BJ (cell line): ENCODE measurements around the gene SBK1. TPM values are rescaled to one million over a fixed set of nuclear protein-coding genes. Genes with fewer than 3 reads are reported as not detected.

Source experiments
- CTCF ChIA-PET: fragments of 350-600 bp; formaldehyde crosslinking; extraction: SDS; loops from one replicate; lab custom pipeline; 2021; ENCODE audit warnings: antibody characterized with exemption, inconsistent platforms; lab: Yijun Ruan, JAX
- POLR2A ChIA-PET: fragments of 300-600 bp; sonication (Branson Sonifier 250); formaldehyde crosslinking; extraction: SDS; loops from one replicate; lab custom pipeline; 2021; ENCODE audit warnings: antibody characterized with exemption; lab: Charles Lee
- DNase-seq: peaks from one replicate; pipeline ENCODE4 v3.0.0-alpha.2; 2011; ENCODE audit warnings: low read depth
- H3K27me3 ChIP-seq: 2 replicates; pipeline ENCODE4 v1.6.0; 2011; ENCODE audit warnings: low read length; ENCODE audit not compliant: control insufficient read depth, insufficient read depth
- H3K36me3 ChIP-seq: 2 replicates; pipeline ENCODE4 v1.5.1; 2011; ENCODE audit warnings: low read length; ENCODE audit not compliant: control insufficient read depth, insufficient read depth
- H3K4me3 ChIP-seq: 2 replicates; pipeline ENCODE4 v1.5.1; 2011; ENCODE audit warnings: low read depth, mild to moderate bottlenecking, control low read depth, low read length
- CTCF ChIP-seq: IDR thresholded peaks from 2 replicates; pipeline ENCODE4 v1.5.1; 2011; ENCODE audit warnings: low read depth, mild to moderate bottlenecking, control low read depth, inconsistent platforms, low read length, moderate library complexity; ENCODE audit not compliant: insufficient read depth
- polyA plus RNA-seq: library from polyadenylated mRNA; depleted of rRNA; stranded (reverse); fragments of >200 nt; gene quantifications from 2 replicates; pipeline ENCODE4 v1.2.3, GENCODE V29; 2011

Gene SBK1
- polyA plus RNA-seq, 1 experiment: 0.01 TPM

- ChIA-PET POLR2A (no interaction called here), CTCF (interaction anchor here (0.6 to 7.0 kb wide), 2 partner anchors 43 to 385 kb away, joined by 3 to 100 read pairs; no protein-coding TSS in a partner anchor)
- no peak overlapping the region for H3K4me3 ChIP-seq
- DNase-seq: no peak
- H3K27me3 ChIP-seq: peaks cover 4% of the 10 kb centered on the region
- no peaks in the 10 kb centered on the region for H3K36me3 ChIP-seq
- TF ChIP-seq CTCF: no peak
Measured at GRCh38 chr16:28273511-28273910, 18.8 kb upstream of the SBK1 start.

- no peak for TF ChIP-seq CTCF
- Histone ChIP-seq H3K36me3 (no peaks in the 10 kb centered on the region), H3K27me3 (peaks cover 4% of the 10 kb centered on the region), H3K4me3 (no peak overlapping the region)
- ChIA-PET POLR2A (no interaction called here), CTCF (interaction anchor here (1.4 to 7.0 kb wide), 2 partner anchors 42 to 47 kb away, joined by 4 to 100 read pairs; no protein-coding TSS in a partner anchor)
- DNase-seq: no peak
Measured at GRCh38 chr16:28274676-28275075, 17.6 kb upstream of the SBK1 start.

- POLR2A ChIA-PET: no interaction called here
- H3K27me3 ChIP-seq: peaks cover 4% of the 10 kb centered on the region
- CTCF ChIA-PET: interaction anchor here (1.1 to 7.0 kb wide), 4 partner anchors 10 to 45 kb away, joined by 3 to 100 read pairs (median 18); no protein-coding TSS in a partner anchor
- no peak for DNase-seq
- no peak overlapping the region for H3K4me3 ChIP-seq
- no peak for TF ChIP-seq CTCF
- H3K36me3 ChIP-seq: no peaks in the 10 kb centered on the region
Measured at GRCh38 chr16:28276301-28276700, 16.0 kb upstream of the SBK1 start.

GRCh38 chr16:28277537-28278388 is 14.6 kb upstream of the SBK1 start:
- H3K27me3 ChIP-seq: peaks cover 4% of the 10 kb centered on the region
- H3K4me3 ChIP-seq: peak overlapping the region; percentile 51
- H3K36me3 ChIP-seq: no peaks in the 10 kb centered on the region
- ChIA-PET CTCF (interaction anchor here (0.7 to 7.0 kb wide), 20 partner anchors 9 to 339 kb away, joined by 3 to 100 read pairs (median 4); partner anchors contain the start of gene SBK1), POLR2A (no interaction called here)
- TF ChIP-seq CTCF: peak; percentile 94
- no peak for DNase-seq

- ChIA-PET CTCF (interaction anchor here (7.0 kb wide), 1 partner anchor 37 kb away, joined by 100 read pairs; no protein-coding TSS in a partner anchor), POLR2A (no interaction called here)
- no peaks in the 10 kb centered on the region for H3K36me3 ChIP-seq
- H3K4me3 ChIP-seq: no peak overlapping the region
- peaks cover 4% of the 10 kb centered on the region for H3K27me3 ChIP-seq
- DNase-seq: no peak
- TF ChIP-seq CTCF: no peak
Measured at GRCh38 chr16:28279006-28279405, 13.3 kb upstream of the SBK1 start.
